ENCODE results near the gene SLC12A9. TPM values are rescaled to one million over a fixed set of nuclear protein-coding genes. Genes with fewer than 3 reads are reported as not detected.

SLC12A9 gene
- total RNA-seq, 2 donors from 2014 or later = 5.0 to 9.0 TPM

DNA sequence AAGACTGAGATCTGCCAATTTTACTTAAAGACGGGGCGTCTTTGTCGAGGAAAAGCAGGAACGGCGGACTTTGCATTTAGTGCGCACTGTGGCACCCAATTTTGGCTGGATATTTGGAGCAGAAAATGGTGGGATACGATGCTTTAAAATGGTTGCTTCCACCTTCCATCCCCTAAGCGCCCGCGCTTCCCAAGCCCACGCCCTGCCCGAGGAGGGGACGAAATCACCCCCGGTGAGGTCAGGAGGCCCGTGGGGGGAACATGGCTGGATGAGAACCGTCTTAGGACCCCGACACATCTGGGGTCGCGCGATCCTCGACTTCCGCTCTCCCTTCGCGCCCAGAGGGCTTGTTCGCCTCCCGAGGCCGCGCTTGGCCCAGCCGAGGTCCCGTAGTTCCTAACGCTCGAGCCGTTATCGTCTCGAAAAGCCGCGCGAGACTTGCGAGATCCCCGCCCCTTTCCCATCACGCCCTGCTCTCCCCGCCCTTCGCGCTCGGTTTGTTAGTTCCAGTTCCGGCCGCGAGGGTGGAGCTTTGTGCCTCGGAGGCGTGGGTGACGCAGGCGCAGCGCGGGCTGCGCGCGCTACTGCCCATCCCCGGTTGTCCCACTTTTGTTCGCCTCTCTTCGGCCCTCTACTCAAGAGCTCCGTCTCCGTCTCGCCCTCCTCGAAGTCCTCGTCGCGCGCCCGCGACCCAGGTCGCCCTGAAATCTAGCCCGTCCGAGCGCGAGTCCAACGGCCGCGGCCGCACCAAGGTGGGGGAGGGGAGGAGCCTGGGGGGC, 22.3 kb downstream of the SLC12A9 start, which contains the start of gene SRRT:
SRRT (plus strand) TSS at position 527 of the 779 bp plus-strand sequence. CDS start 488 bp downstream, outside the sequence.
- Histone ChIP-seq H3K27me3 (no peaks in the 10 kb centered on the region), H3K4me3 (peak within 1 kb of the TSS; percentile 90), H3K9me3 (no peaks in the 10 kb centered on the region), H3K36me3 (peaks cover 42% of the 10 kb centered on the region), H3K4me1 (peaks cover 0 to 48% of the 10 kb centered on the region in 2 donors), H3K27ac (peak within 1 kb of the TSS; percentile 95 to 97)
- peak; percentile 98 for DNase-seq (ENCODE audit: low spot score)
- TF ChIP-seq, protein P1, sequence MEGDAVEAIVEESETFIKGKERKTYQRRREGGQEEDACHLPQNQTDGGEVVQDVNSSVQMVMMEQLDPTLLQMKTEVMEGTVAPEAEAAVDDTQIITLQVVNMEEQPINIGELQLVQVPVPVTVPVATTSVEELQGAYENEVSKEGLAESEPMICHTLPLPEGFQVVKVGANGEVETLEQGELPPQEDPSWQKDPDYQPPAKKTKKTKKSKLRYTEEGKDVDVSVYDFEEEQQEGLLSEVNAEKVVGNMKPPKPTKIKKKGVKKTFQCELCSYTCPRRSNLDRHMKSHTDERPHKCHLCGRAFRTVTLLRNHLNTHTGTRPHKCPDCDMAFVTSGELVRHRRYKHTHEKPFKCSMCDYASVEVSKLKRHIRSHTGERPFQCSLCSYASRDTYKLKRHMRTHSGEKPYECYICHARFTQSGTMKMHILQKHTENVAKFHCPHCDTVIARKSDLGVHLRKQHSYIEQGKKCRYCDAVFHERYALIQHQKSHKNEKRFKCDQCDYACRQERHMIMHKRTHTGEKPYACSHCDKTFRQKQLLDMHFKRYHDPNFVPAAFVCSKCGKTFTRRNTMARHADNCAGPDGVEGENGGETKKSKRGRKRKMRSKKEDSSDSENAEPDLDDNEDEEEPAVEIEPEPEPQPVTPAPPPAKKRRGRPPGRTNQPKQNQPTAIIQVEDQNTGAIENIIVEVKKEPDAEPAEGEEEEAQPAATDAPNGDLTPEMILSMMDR (IDR thresholded peaks at IDR 0.05) = peak; percentile 19 to 48

GRCh38 chr7:100875356-100875751, 22.8 kb downstream of the SLC12A9 start:
- no peak for DNase-seq (ENCODE audit: low spot score)
- Histone ChIP-seq H3K36me3 (peaks cover 38% of the 10 kb centered on the region), H3K4me3 (peak overlapping the region; percentile 90), H3K27me3 (no peaks in the 10 kb centered on the region), H3K4me1 (peaks cover 0 to 54% of the 10 kb centered on the region in 2 donors), H3K9me3 (no peaks in the 10 kb centered on the region), H3K27ac (peak overlapping the region; percentile 95 to 97)
- TF ChIP-seq, protein P1 (IDR thresholded peaks at IDR 0.05) = no peak

DNA sequence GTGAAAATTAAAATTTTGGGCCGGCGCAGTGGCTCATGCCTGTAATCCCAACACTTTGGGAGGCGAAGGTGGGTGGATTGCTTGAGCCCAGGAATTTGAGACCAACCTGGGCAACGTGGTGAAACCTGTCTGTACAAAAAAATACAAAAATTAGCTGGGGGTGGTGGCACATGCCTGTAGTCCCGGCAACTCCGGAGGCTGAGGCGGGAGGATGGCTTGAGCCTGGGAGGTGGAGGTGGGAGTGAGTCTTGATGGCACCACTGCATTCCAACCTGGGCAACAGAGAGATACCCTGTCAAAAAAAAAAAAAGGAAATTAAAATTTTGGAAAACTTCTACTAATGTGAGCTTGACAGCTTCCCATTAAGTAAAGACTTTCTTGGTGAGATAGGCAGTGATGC, 25.5 kb downstream of the SLC12A9 start:
- peaks cover 42% of the 10 kb centered on the region for H3K36me3 ChIP-seq
- no peaks in the 10 kb centered on the region for H3K9me3 ChIP-seq
- H3K27ac ChIP-seq = no peak overlapping the region
- no peak for DNase-seq (ENCODE audit: low spot score)
- H3K4me1 ChIP-seq = peaks cover 0 to 58% of the 10 kb centered on the region in 2 donors
- TF ChIP-seq, protein P1 (IDR thresholded peaks at IDR 0.05) = no peak
- no peak overlapping the region for H3K4me3 ChIP-seq
- H3K27me3 ChIP-seq = no peaks in the 10 kb centered on the region

DNA sequence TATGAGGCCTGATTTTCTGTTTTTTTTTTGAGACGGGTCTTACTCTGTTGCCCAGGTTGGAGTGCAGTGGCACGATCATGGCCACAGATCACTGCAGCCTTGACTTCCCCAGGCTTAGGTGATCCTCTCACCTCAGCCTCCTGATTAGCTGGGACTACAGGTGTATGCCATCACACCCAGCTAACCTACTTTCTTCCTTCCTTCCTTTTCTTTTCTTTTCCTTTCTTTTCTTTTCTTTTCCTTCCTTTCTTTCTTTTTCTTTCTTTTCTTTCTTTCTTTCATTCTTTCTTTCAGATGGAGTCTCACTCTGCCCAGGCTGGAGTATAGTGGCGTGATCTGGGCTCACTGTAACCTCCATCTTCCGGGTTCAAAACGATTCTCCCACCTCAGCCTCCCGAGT, 26.2 kb downstream of the SLC12A9 start:
- no peaks in the 10 kb centered on the region for H3K9me3 ChIP-seq
- peaks cover 42% of the 10 kb centered on the region for H3K36me3 ChIP-seq
- peaks cover 0 to 58% of the 10 kb centered on the region in 2 donors for H3K4me1 ChIP-seq
- H3K27ac ChIP-seq = peak overlapping the region; percentile 45 to 70
- H3K4me3 ChIP-seq = no peak overlapping the region
- TF ChIP-seq, protein P1 (IDR thresholded peaks at IDR 0.05) = no peak
- DNase-seq (ENCODE audit: low spot score) = no peak
- H3K27me3 ChIP-seq = no peaks in the 10 kb centered on the region

DNA sequence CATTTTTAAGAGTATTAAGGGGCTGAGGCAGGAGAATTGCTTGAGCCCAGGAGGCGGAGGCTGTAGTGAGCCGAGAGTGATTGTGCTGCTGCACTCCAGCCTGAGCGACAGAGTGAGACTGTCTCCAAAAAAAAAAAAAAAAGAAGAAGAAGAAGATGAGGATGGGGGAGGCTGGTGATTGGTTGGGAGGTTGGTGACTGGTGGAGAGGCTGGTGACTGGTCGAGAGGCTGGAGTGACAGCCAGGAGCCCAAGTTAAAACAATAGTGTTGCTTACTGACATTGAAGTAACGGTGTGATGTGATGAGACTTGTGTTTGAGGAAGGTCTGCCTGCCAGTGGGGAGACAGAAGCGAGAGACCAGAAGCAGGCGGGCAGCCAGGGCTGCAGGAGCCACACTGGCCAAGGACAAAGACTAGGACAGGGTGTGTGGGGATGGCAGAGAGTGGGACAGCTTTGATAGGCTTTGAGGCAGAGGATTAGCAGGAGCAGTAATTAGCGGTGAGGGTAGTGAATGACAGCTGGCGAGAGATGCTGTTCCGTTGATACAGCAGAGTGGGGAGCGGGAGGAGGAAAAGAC, 27.3 kb downstream of the SLC12A9 start:
- H3K27ac ChIP-seq = peak overlapping the region; percentile 45 to 70
- peaks cover 0 to 49% of the 10 kb centered on the region in 2 donors for H3K4me1 ChIP-seq
- peaks cover 50% of the 10 kb centered on the region for H3K36me3 ChIP-seq
- TF ChIP-seq, protein P1 (IDR thresholded peaks at IDR 0.05) = no peak
- no peak for DNase-seq (ENCODE audit: low spot score)
- no peaks in the 10 kb centered on the region for H3K27me3 ChIP-seq
- no peak overlapping the region for H3K4me3 ChIP-seq
- no peaks in the 10 kb centered on the region for H3K9me3 ChIP-seq

All from right atrium auricular region (tissue), 2 donors.